DMS79 treated with DMSO at 0.1 percent for 48 hours (cell line): ENCODE measurements around the gene ISY1.
"Not testable (repeated sequence)": the region's sequence is repeated elsewhere in the genome, so short reads cannot be mapped to it uniquely, and the experiment has no call there.

ENCODE experiments used
- DNase-seq: peaks from one replicate; lab custom pipeline; 2025; lab: John Stamatoyannopoulos, UW

The ISY1 gene

DNA sequence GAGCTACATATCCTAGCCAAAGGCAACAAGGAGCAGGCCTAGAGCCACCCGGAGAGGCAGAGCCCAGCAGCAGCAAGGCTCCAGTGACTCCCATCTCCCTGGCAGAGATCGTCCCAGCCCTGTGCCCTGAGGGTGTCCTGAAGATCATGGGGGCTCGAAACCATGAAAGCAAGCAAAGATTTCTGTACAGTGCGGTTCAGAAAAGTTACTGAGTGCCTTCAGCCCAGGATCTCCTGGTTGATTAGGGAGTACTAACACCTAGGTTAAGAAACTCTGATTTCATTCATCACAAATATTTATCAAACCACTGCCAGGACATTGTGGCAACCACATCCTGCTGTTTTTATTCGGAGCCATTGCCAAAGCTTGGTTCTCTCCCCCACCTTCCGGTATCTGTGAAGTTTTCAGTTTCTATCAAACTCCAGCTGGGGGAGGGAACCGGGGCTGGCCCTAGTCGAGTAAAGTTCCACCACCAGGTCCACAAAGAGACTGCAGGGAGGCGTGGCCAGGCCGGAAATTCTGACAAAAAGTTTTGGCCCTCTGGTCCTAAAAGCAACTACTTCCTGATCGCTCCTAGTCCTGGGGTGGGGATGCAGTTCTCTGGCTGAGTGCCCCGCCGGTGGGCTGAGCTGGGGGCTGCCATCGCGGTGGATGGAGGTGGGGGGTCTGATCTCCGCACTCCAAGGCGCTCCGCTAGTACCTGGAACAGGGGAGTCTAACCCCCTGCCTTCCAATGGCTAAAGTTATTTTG, 40.4 kb downstream of the ISY1 start:
- DNase-seq: peak; percentile 24

DNA sequence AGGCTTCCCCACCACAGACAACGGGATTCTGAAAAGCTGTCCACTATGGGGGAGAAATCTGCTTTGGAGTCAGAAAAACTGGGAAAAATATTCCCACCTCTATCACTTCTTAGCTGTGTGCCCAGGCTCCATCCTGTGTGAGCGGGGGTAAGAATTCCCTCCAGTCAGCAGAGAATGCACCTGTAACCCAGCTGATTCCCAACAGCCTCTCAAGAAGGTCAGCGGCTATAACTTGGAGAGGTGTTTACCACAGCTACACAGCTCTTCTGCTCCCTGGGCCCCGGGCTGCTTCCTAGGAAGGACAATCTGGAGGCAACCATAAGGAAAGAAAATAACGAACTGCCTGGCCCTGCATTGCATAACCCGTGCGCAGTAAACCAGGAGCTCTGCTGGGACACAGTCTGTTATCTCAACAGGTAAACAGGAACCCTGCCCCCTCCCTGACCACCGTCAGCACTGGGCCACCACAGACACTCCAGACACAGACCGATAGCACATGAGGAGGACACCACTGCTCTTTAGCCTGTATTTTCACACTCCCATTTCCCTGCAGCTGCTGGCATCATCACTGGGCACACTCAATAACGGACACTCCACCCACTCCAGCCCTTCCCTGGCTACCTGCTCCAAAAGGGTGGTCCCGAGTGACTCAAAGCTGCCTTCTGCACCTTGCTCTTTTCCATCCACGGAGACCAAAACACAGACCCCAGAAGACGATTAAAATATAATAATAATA, 41.3 kb downstream of the ISY1 start:
- peak; percentile 4 for DNase-seq

DNA sequence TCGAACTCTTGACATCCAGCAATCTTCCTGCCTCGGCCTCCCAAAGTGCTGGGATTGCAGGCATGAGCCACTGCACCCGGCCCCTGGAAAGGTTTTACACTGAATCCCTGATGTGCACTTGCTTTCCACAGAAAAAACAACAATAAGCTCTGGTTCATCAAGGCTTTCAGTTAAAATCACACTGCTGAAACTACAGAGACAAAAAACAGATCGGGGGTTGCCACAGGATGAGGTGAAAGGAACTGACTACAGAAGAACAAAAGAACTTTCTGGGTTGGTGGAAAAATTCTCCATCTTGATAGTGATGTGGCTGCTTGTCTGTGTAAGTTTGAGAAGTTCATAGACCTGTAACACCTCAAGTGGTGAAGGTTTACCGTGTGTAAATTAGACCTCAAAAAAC, 42.1 kb downstream of the ISY1 start:
- DNase-seq: no peak

DNA sequence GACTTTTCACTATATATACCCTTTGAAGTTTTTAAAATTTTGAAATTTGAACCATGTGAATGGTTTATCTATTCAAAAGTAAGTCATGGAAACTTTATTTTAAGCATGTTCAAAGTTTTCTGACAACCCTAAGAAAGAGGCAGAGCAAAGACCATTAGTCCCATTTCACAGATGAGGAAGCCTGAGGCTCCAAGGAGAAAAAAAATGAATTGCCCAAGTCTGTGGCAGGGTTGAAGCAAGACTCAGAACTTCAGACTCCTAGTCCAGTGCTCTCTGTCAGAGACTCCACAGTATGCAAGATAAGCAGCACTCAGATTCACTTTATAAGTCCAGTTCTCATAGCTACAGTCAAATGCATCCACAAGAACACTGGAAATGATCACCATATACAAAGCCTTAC, 43.7 kb downstream of the ISY1 start:
- DNase-seq: no peak

DNA sequence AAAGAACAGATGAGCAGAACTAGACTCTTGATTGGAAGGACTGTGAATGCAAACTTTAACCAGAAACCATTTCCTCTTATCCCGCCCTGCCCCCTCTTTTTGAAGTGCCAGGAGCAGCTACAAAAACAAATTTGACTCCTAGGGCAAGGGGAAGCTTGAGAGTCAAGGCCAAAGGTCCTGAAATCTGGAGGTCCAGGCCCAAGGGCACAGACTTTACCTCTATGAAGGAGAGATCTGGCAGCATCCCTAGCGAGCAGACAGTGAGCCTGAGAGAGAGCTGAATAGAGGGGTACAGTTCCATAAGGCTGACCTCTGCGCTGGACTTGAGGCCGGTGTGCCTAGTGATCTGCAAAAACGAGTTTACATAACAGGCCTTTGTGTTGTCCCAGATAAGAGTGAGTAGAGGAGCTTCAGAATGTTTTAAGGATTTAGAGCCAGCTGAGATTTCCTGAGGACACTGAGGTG, 44.3 kb downstream of the ISY1 start:
- no peak for DNase-seq

DNA sequence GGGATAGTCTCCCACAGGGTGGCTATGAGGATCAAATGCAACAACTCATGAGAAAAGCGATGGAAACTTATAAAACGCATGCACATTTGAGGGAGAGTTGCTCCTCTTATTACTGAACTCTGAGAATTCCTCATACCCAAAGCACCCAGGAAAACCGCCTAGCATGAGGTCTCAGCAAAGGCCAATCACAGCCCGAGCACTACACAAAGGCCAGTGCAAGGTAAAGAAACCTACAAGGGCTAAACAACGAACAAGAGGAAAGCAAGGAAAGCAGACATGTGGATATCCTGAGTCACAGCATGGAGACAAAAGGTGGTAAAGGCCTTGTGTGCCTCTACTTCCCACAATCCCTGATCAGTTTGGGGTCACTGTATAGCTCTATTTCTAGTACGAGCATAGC, 46.4 kb downstream of the ISY1 start:
- DNase-seq: no peak

DNA sequence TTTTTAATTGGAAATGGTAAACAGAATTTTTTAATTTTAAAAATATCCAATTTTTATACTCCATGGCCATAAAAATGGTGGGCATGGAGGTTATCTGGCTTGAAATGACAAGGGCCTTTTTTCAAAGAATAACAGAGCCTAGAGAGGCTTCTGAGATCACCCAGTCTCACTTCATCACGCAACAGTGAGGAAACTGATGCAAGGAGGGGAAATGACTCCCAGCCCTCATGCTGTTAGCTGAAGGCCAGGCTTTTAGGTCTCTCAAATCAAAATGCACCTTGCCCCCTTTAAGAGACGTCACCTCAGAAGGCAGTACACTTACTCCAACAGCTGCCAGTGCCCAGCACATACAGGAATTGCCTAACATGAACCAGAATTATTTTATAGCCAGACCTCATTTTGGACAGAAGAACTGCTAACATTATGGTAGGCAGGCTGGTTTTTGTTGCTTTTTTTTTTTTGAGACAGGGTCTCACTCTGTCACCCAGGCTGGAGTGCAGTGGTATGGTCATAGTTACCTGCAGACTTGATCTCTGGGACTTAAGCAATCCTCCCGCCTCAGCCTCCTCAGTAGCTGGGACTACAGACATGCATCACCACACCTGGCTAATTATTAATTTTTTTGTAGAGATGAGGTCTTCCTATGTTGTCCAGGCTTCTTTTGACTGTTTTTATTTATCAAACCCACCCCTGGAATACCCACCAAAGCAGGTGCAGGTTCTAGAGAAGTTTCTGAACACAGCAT, 48.4 kb downstream of the ISY1 start:
- no peak for DNase-seq

DNA sequence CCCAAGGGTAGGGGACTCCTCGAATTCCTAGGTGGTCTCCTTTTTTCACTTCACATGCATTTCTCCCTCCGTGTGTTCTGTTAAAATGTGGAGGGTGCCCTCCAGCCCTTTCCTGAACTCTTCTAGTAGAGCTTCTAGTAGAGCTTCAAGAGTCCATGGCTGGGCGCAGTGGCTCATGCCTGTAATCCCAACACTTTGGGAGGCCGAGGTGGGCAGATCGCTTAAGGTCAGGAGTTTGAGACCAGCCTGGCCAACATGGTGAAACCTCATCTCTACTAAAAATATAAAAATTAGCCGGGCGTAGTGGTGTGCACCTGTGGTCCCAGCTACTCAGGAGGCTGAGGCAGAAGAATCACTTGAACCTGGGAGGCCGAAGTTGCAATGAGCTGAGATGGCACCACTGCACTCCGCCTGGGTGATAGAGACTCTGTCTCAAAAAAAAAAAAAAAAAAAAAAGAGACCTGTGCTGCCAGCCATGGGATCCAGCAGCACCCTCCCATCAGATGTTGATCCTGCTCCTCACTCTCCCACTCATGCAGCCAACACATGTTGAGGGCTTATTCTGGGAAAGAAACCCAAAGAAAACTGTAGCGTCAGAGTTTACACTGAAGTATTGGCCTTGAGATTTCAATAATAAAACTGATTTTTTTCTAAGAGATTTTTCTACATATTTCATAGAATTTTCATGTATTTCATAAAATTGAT, 49.6 kb downstream of the ISY1 start:
- not testable (repeated sequence) for DNase-seq

DNA sequence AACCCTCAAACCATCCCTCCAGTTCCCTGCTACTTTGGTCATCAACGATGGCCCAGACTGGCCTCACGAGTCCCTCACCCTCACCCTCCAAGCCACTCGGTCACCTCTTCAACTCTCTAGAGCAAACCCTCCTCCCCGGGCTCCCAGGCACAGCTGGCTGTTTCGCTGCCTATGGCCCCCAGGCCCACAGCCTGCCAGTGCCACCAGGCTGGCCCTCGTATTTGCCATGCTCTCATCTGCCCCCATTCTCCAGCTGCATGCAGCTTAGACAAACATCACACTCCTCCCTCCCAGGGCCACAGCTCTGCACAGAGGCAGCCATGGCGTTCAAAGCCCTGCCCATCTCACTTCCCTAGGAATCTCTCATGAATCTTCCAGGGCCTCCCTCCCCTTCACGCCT, 53.1 kb downstream of the ISY1 start:
- no peak for DNase-seq

DNA sequence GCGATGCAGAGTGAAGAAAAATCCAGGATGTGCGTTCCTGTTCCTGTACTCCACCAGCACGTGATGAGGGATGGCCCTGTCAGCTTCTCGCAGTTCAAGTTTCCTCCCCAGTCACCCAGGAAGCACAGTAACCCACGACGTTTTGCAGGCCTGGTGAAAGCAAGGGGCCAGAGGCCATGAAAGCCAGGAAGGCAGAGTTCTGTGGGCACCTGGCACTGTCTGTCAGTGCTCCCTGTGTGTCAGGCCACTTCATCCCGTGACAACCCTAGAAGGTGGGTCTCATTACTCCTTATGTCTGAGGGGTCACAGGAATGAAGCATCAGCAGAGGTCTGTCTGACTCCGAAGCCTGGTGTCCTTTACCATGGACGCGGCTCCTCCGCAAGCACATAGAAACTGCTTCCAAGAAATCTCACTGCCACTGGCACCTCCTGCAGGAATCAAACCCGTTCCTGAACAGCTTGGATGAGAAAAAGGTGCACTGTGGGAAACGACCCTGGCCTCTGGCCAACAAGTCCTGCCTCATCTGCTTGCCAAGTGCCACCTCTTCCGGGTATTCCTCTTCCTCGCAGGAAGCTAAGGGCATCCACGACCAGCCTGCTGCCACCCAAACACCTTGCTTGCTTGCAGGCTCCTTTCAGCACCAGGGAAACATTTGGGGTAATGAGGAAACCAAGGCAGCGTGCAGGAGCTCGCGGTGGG, 53.8 kb downstream of the ISY1 start:
- peak; percentile 50 for DNase-seq

DNA sequence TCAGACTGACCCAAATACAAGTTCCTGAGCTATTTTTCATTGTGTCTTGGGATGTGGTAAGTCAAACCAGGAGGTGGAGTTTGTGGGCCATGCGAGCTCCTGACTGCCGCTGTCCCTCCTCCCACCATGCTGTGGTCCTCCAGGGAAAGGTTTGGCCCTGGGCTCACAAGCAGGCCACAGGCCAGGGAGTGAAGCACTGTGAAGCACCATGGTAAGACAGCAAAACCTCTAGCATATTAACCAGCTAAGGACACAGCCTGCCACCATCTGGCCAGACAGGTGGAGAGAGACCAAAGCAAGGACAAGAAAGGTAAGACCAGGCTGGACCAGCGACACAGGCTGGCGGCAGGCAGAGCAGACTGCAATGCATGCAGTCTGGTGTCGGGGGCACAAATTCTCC, 54.5 kb downstream of the ISY1 start:
- no peak for DNase-seq

DNA sequence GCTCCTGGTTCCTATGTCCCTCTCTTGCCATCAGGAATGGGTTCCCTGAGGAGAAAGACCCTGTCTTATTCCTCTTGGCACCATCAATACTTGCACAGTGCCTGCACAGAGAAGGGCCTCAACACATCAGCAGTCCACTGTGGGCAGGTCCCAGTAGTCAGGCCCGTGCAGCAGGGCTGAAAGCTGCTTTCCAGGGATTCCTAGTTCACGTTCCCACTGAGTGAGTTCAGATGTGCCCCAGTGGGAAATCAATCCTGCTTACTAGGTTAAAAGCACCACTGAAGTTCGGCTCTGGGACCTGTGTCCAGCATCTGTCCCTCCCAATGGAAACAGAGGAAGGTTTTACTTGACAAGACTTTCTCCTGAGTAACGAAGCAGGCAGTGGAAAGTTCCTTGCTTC, 55.0 kb downstream of the ISY1 start:
- DNase-seq: no peak

DNA sequence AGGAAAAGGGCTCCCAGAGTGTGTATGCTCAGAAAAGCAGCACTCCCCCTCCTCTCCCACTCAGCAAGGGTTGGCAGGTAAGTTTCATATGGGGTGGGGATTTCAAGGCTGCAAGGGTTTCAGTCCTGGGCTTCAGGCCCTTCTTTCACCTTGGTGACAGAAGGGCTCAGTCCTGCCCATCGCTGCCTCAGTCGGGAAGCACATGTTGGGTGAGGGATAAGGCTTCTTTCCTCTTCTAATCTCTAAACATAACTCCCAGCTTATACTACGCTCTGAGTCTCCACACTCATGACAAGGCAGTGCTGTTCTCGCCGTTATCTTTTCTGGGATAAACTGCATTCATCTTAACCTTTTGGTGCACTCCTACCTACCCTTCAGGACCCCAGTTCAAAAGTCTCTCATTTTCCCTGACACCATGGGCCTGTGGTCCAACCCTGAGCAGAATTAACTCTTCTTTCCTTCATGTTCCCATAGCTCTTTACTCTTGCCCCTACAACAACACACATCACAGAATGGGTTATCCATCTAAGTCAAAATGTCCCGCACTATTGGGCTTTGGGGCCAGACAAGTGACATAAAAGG, 56.3 kb downstream of the ISY1 start:
- DNase-seq: no peak

DNA sequence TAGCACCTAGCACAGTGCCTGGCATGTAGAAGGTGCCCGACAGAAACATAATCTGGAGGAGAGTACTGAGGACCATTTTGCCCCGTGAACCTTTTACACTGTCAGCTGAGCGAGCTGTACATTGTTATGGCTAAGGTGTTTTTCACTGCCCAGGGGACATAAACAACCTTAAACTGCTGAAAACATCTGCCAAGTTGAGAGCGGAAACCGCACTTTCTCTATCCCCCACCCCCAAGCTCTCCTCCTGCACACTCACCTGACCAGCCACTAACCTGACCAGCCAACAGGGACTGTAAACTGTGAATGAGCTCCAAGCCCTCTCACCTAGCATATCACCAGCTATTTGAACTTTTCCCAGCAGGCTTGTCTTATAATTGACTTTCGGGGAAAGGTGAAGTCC, 56.8 kb downstream of the ISY1 start:
- DNase-seq: no peak

DNA sequence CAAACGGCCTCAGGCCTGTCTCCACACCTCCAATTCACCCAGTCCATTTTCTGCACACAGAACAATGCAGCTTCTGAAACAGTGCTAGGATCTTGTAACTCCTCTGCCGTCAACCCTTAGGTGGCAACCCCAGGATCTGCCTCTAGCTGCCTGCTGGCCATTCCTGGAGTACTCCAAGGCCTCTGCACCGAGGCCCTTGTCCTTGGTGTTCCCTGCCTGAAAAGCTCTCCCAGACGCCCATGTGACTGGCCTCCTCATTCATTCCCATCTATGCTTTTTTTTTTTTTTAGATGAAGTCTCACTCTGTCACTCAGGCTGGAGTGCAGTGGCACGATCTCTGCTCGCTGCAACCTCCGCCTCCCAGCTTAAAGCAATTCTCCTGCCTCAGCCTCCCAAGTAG, 57.6 kb downstream of the ISY1 start:
- no peak for DNase-seq

DNA sequence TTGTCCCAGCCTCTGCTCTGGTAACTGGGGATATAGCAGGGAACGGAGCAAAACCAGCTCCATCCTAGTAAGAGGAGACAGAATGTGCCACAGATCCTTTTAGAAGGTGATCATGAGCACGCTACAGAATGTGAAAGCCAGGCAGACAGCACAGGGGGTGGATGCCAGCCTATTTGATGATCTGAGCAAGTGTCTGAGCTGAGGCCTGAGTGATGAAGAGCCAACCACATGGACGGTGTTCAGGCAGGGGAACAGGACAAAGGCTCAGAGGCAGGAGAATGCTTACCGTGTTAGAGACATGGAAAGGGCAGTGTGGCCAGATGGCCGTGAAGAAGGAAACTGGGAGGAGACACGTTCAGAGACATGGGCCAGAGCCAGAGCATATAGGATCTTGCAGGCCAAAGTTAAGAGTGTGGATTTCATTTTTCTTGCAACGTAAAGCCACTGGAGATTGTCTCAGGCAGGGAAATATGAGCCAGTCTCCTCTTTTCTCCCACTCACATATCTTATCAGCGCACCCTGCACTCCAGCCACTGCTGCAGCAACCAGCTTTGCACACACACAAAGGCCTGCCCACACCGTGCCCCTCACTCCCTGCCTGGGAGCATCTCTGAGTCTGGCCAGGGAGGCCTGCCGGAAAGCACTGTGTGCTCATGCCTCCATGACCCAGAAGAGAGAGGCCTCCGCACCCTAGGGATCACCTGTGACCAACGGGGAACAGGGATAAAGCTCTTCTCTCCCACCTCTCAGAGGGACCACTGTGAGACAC, 59.3 kb downstream of the ISY1 start:
- no peak for DNase-seq

DNA sequence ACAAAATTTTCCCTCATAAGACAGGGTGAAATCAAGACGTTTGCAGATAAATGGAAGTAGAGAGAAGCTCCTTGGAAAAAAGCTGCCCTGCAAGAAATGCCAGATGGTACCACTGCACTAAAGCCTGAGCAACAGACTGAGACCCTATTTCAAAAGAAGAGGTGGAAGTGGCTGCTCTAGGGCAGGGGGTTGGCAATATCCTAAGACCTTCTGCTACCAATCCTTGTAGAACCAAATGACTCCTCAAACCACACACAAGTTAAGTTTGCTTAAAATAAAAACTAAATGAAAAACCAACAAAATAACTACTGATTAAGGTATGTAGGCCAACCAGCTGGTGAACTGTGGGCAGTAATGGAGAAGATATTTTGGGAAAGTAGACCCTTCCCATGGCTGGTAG, 60.6 kb downstream of the ISY1 start:
- no peak for DNase-seq

DNA sequence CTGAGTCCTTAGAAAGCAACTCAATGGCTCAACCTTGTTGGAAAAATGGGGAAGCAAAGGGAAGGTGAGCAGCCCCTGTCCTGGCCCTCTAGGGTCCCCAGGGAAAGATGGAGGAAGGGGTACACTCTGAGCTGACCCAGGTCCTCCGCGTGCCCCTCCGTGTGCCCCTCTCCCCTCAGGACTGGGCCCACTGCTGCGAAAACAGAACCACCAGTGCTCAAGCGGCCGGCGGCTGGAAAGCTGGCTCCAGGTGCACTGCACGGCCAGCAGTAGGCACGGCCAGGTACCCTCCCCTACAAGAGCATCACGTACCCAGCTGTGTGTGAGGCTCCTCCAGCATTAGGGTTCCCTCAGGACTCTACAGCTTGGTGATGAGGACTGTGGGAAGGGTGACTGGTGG, 65.6 kb downstream of the ISY1 start:
- no peak for DNase-seq

DNA sequence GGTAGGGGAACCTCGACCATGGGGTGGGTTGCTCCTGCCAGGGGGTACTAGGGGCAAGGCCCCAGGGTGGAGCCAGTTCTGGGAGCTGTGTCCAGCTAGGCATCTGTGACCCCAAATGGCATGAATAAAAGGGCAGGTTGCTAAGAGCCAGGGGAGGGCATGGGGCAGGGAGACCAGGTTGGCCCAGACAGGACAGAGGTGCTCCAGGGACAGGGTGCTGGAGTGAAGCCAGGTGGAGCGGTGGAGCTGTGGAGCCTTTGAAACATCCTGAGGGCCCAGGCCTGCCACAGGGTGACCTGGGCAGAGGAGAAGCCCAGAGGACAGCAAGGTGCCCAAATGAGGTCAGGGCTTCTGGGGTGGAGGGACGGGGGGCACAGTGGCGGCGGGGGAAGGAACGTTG, 72.6 kb downstream of the ISY1 start:
- DNase-seq: not testable (repeated sequence)

DNA sequence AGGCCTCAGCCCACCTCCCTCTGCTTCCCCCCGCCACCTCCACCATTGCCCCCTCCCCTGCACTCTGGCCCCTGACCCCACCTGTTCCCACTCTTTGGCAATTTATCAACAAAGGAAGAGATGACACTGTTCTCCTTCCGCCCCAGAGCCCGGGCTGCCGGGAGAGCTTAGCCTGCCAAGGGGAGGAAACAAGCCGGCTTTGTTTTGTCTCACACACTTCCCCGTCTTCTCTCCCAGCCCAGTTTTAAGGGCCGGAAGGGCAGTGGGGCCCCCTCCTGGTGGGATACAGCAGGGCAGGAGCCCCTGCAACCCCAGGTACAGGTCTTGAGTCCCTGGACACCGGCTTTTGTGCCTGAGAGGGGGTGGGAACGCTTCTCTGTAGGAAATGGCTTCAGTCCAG, 73.0 kb downstream of the ISY1 start:
- not testable (repeated sequence) for DNase-seq
